Activated T-helper 2 cell treated with anti-CD3 and anti-CD28 coated beads, Interferon-gamma antibody, Interleukin-2, Interleukin-4, amounts not matched to agents 10 μg/mL and 5 μg/mL and 100 μg/mL, durations not matched to agents 14 hours and 24 hours and 36 hours (primary cell): Measurements from ENCODE around the gene CIDEB. TPM values are rescaled to one million over a fixed set of nuclear protein-coding genes. Genes with fewer than 3 reads are reported as not detected.

Experiments used
- DNase-seq: peaks from one replicate; pipeline ENCODE4 v3.0.0; 2021; ENCODE audit warnings: low spot score
- H3K27ac Mint-ChIP-seq: one replicate; pipeline ENCODE4 v1.8.0; 2021; ENCODE audit warnings: mixed read lengths
- H3K27me3 Mint-ChIP-seq: one replicate; pipeline ENCODE4 v1.8.0; 2021; ENCODE audit warnings: low read depth, mixed read lengths
- H3K36me3 Mint-ChIP-seq: one replicate; pipeline ENCODE4 v1.8.0; 2021; ENCODE audit warnings: low read depth, mixed read lengths
- H3K4me1 Mint-ChIP-seq: one replicate; pipeline ENCODE4 v1.8.0; 2021; ENCODE audit warnings: low read depth, mixed read lengths
- H3K4me3 Mint-ChIP-seq: one replicate; pipeline ENCODE4 v1.8.0; 2021; ENCODE audit warnings: low read depth, mild to moderate bottlenecking, moderate library complexity, mixed read lengths
- H3K9me3 Mint-ChIP-seq: one replicate; pipeline ENCODE4 v1.8.0; 2021; ENCODE audit warnings: mixed read lengths
- intact Hi-C: fragments of 100-400 bp; cut with micrococcal nuclease; formaldehyde crosslinking; loops from one replicate; pipeline ENCODE4 v1.15.1; 2023
- total RNA-seq: library from RNA; stranded (reverse); gene quantifications from 2 replicates; pipeline ENCODE4 v1.2.3, GENCODE V29; 2022

Gene CIDEB
- total RNA-seq, 1 donor from 2014 or later = 19.6 TPM

GRCh38 chr14:24263848-24264247, 43.9 kb downstream of the CIDEB start:
- no peaks in the 10 kb centered on the region for H3K27me3 Mint-ChIP-seq
- peaks cover 25% of the 10 kb centered on the region for H3K36me3 Mint-ChIP-seq
- H3K9me3 Mint-ChIP-seq = no peaks in the 10 kb centered on the region
- H3K27ac Mint-ChIP-seq = no peak overlapping the region
- H3K4me1 Mint-ChIP-seq = no peaks in the 10 kb centered on the region
- no peak for DNase-seq
- no peak overlapping the region for H3K4me3 Mint-ChIP-seq
- intact Hi-C loops = no loop called here

GRCh38 chr14:24262821-24263733, 44.7 kb downstream of the CIDEB start, which contains the start of gene TGM1:
Gene TGM1 (minus strand): TSS chr14:24263177. CDS start chr14:24262352, 825 bp downstream.
- H3K4me1 Mint-ChIP-seq = no peaks in the 10 kb centered on the region
- peaks cover 18% of the 10 kb centered on the region for H3K36me3 Mint-ChIP-seq
- no peak within 1 kb of the TSS for H3K27ac Mint-ChIP-seq
- no peak within 1 kb of the TSS for H3K4me3 Mint-ChIP-seq
- H3K9me3 Mint-ChIP-seq = no peaks in the 10 kb centered on the region
- intact Hi-C loops = no loop called here
- H3K27me3 Mint-ChIP-seq = no peaks in the 10 kb centered on the region
- no peak for DNase-seq

GRCh38 chr14:24261969-24262327, 45.8 kb downstream of the CIDEB start:
- Mint-ChIP-seq H3K27me3 (no peaks in the 10 kb centered on the region), H3K9me3 (no peaks in the 10 kb centered on the region), H3K4me1 (no peaks in the 10 kb centered on the region), H3K27ac (no peak overlapping the region), H3K4me3 (no peak overlapping the region), H3K36me3 (peaks cover 13% of the 10 kb centered on the region)
- no peak for DNase-seq
- intact Hi-C loops = no loop called here

DNA sequence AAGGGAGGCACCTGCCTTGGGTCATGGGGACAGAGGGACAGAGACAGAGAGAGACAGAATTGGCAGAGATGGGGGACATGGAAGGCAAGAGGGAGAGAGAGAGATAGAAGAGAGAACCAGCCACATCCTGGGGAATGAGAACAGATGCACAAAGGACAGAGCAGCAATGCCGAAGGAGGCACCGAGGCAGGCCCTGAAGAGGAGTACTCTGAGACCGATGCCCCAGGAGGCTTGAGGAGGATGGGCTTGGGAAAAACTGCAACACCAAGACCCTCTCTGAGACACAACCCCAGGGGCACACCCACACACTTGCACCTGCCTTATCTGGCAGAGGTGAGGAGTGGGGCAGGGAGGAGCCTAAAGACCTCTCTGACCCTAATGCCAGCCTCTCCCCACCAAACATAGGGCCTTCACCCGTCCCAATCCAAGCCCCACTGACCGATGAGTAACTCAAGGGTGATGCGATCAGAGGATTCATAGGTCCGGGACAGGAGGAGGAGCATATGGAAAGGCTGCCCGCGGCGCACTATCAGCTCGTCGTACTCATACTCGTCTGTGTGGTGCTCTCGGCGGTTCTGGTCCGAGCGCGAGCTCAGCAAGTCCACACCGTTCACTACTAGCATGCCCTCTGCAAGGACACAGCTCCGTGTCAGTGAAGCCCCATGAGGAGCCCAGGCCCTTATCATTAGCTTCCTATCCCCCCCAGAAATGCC, 46.4 kb downstream of the CIDEB start:
- DNase-seq = no peak
- intact Hi-C loops = no loop called here
- H3K27me3 Mint-ChIP-seq = no peaks in the 10 kb centered on the region
- no peaks in the 10 kb centered on the region for H3K4me1 Mint-ChIP-seq
- peaks cover 8% of the 10 kb centered on the region for H3K36me3 Mint-ChIP-seq
- H3K27ac Mint-ChIP-seq = no peak overlapping the region
- H3K9me3 Mint-ChIP-seq = no peaks in the 10 kb centered on the region
- H3K4me3 Mint-ChIP-seq = no peak overlapping the region

- no peak overlapping the region for H3K27ac Mint-ChIP-seq
- no peak for DNase-seq
- no peaks in the 10 kb centered on the region for H3K4me1 Mint-ChIP-seq
- no peak overlapping the region for H3K4me3 Mint-ChIP-seq
- no peaks in the 10 kb centered on the region for H3K9me3 Mint-ChIP-seq
- H3K36me3 Mint-ChIP-seq = peaks cover 4% of the 10 kb centered on the region
- H3K27me3 Mint-ChIP-seq = no peaks in the 10 kb centered on the region
- intact Hi-C loops = no loop called here
Observed at GRCh38 chr14:24260780-24261157, 47.0 kb downstream of the CIDEB start.

- intact Hi-C loops = no loop called here
- Mint-ChIP-seq H3K36me3 (peaks cover 7% of the 10 kb centered on the region), H3K4me1 (no peaks in the 10 kb centered on the region), H3K27ac (no peak overlapping the region), H3K27me3 (no peaks in the 10 kb centered on the region), H3K4me3 (no peak overlapping the region), H3K9me3 (no peaks in the 10 kb centered on the region)
- no peak for DNase-seq
Observed at GRCh38 chr14:24260026-24260779, 47.6 kb downstream of the CIDEB start.

DNA sequence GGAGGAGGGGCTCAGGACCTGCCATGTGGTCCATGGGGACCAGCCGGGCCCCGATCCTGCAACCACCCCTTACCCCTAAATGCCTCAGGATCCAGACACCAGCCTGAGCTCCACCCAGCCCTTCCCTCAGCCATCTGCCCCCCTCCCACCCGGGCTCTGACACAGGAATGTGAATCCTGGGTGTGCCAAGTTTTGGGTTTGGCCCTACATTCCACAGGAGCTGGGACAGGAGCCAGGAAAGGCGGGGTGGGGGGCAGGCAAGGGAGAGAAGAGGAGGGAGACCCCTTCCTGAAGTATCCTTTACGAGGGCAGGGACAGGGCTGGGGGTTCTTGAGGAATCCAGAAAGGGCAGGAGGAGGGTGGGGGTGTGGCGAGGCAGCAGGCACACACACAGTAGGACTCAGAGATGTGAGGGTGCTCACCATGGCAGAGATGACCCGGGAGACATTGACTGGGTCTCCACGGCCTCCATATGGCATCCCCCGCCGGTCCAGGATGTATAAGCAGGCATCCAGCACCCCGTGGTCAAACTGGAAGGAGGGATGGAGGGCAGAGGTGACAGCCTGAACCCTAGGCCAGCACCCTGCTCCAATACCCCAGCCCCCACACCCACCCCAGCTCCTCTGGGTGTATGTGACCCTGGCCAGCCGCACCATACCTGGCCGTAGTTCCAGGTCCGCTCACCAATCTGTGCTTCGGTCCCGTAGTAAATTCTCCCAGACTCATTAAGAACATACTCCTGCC, 48.3 kb downstream of the CIDEB start:
- no peak for DNase-seq
- Mint-ChIP-seq H3K4me1 (no peaks in the 10 kb centered on the region), H3K4me3 (no peak overlapping the region), H3K27ac (no peak overlapping the region), H3K9me3 (no peaks in the 10 kb centered on the region), H3K27me3 (no peaks in the 10 kb centered on the region), H3K36me3 (peaks cover 4% of the 10 kb centered on the region)
- intact Hi-C loops = no loop called here

DNA sequence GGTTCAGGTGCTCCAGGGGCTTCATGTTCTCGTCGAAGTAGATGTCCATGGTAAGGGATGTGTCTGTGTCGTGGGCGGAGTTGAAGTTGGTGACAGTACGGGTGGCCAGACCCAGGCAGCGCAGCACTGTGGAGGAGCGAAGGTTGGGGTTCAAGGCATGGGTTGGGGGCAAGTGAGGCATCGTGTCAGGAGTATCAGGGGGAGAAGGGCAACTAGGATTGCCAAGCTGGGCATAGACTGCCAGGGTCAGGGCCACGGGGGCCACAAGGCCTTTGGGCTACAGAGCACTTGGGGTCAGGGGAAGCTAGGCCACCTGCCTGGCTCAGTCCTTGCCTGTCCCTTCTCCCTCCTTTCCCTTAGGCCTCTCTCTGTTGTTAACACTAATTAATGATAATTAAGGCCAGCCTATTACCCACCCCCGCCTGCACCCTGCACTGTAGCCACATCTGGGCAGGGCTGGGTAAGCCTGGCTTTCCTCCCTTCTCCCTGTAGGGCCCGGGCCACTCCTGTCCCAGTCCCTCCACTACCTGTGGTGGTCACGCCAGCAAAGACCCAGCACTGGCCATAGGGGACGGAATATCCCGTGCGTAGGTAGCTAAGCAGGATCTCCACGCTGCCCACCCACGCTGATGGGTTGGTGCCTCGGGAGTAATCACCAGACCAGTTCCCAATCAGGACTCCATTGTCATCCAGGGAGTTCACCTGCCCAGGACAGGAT, 49.1 kb downstream of the CIDEB start:
- H3K36me3 Mint-ChIP-seq = peaks cover 9% of the 10 kb centered on the region
- no peak for DNase-seq
- H3K4me3 Mint-ChIP-seq = no peak overlapping the region
- H3K27me3 Mint-ChIP-seq = no peaks in the 10 kb centered on the region
- H3K9me3 Mint-ChIP-seq = no peaks in the 10 kb centered on the region
- H3K27ac Mint-ChIP-seq = no peak overlapping the region
- intact Hi-C loops = no loop called here
- no peaks in the 10 kb centered on the region for H3K4me1 Mint-ChIP-seq

DNA sequence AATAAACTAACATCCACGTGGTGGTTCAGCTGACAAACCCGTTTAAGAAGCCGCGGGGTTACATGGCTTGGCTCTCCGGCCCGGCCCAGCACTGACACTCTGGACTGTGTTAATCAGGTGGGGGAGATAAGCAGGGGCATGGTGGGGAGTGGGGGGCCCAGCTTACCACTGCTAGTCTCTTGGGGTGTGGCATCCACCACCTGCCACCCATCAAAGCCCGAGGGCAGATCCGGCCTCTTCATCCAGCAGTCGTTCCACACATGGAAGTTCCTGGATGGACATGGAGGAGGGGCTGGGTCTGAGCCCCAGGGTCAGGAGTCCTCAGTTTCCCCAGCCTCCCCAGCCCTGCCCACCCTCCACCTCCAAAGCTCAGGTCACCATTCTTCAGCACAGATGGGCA, 49.7 kb downstream of the CIDEB start:
- H3K4me1 Mint-ChIP-seq = no peaks in the 10 kb centered on the region
- H3K9me3 Mint-ChIP-seq = no peaks in the 10 kb centered on the region
- H3K27me3 Mint-ChIP-seq = no peaks in the 10 kb centered on the region
- no peak for DNase-seq
- H3K36me3 Mint-ChIP-seq = peaks cover 10% of the 10 kb centered on the region
- no peak overlapping the region for H3K27ac Mint-ChIP-seq
- intact Hi-C loops = no loop called here
- H3K4me3 Mint-ChIP-seq = no peak overlapping the region

DNA sequence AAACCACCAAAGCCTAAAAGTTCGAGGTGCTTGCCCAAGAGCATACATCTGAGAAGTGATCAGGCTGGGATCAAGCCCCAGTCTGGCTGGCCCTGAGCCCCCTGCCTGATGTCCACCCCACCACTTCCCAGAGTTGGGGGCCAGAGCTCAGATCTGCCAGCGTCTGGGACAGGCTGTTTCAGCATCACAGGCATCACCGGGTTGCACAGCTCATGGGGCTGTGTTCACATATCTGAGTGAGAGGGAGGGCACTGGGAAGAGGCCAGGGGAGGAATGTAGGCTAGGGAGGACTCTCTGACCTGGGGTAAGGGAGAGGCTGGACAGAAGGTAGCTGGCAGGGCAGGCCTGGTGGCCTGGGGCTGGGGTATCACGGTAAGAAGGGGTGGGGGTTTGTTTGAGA, 50.8 kb downstream of the CIDEB start:
- no peak for DNase-seq
- no peak overlapping the region for H3K4me3 Mint-ChIP-seq
- no peak overlapping the region for H3K27ac Mint-ChIP-seq
- no peaks in the 10 kb centered on the region for H3K9me3 Mint-ChIP-seq
- intact Hi-C loops = no loop called here
- H3K27me3 Mint-ChIP-seq = no peaks in the 10 kb centered on the region
- H3K36me3 Mint-ChIP-seq = peaks cover 10% of the 10 kb centered on the region
- H3K4me1 Mint-ChIP-seq = no peaks in the 10 kb centered on the region

- no peaks in the 10 kb centered on the region for H3K27me3 Mint-ChIP-seq
- no peaks in the 10 kb centered on the region for H3K9me3 Mint-ChIP-seq
- no peak for DNase-seq
- H3K4me3 Mint-ChIP-seq = no peak overlapping the region
- peaks cover 5% of the 10 kb centered on the region for H3K4me1 Mint-ChIP-seq
- intact Hi-C loops = no loop called here
- peaks cover 10% of the 10 kb centered on the region for H3K36me3 Mint-ChIP-seq
- H3K27ac Mint-ChIP-seq = no peak overlapping the region
Observed at GRCh38 chr14:24255931-24256711, 51.7 kb downstream of the CIDEB start.
